ENCODE data around the gene LRRC10B. TPM values are rescaled to one million over a fixed set of nuclear protein-coding genes. Genes with fewer than 3 reads are reported as not detected.

Gene LRRC10B
- total RNA-seq, 4 donors from 2014 or later = 1.1 to 2.0 (median 1.7) TPM

- no peak for ATAC-seq (ENCODE audit: low FRiP score)
- no peak for TF ChIP-seq CTCF (IDR thresholded peaks at IDR 0.05)
- no peak for DNase-seq (ENCODE audit: low spot score)
Observed at GRCh38 chr11:61494381-61494961, 14.1 kb upstream of the LRRC10B start.

GRCh38 chr11:61495801-61496601 lies 12.5 kb upstream of the LRRC10B start:
- DNase-seq (ENCODE audit: low spot score) (no peak), ATAC-seq (ENCODE audit: low FRiP score) (no peak)
- TF ChIP-seq CTCF (IDR thresholded peaks at IDR 0.05) = no peak

- no peak for TF ChIP-seq CTCF (IDR thresholded peaks at IDR 0.05)
- DNase-seq (ENCODE audit: low spot score) = no peak
- ATAC-seq (ENCODE audit: low FRiP score) = no peak
Observed at GRCh38 chr11:61496602-61497400, 11.7 kb upstream of the LRRC10B start.

GRCh38 chr11:61497473-61497872 lies 11.1 kb upstream of the LRRC10B start:
- TF ChIP-seq CTCF (IDR thresholded peaks at IDR 0.05) = no peak
- ATAC-seq (ENCODE audit: low FRiP score) = no peak
- DNase-seq (ENCODE audit: low spot score) = no peak

GRCh38 chr11:61497876-61498275 lies 10.7 kb upstream of the LRRC10B start:
- DNase-seq (ENCODE audit: low spot score) (no peak), ATAC-seq (ENCODE audit: low FRiP score) (no peak)
- TF ChIP-seq CTCF (IDR thresholded peaks at IDR 0.05) = no peak

- ATAC-seq (ENCODE audit: low FRiP score) (no peak), DNase-seq (ENCODE audit: low spot score) (no peak)
- no peak for TF ChIP-seq CTCF (IDR thresholded peaks at IDR 0.05)
Observed at GRCh38 chr11:61498767-61499341, 9.7 kb upstream of the LRRC10B start.

Measured in omental fat pad (tissue), 4 donors.